LoVo (cell line): ENCODE results near the gene NHLRC2.

Experiments
- DNase-seq: peaks from one replicate; pipeline ENCODE4 v3.0.0-alpha.2; 2016; ENCODE audit warnings: low spot score

The NHLRC2 gene

DNA sequence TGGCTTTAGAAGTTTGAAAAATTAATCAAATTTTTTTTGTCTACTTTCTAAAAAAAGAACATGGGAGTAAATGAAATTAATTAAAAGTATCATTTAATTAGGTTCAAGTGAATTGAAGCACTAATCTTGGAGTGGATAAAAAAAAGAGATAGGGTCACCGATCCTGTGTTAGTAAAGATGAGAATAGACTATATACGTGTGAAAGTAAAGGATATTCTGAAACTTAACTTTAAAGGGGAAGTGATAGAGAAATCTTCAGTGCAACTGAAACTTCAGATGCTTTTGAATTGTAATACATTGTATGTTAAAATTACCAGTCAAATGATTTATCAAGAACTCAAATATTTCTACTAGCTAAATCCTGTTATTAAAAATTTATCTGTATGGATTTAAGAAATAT is 4.8 kb downstream of the NHLRC2 start:
- DNase-seq, result no peak

DNA sequence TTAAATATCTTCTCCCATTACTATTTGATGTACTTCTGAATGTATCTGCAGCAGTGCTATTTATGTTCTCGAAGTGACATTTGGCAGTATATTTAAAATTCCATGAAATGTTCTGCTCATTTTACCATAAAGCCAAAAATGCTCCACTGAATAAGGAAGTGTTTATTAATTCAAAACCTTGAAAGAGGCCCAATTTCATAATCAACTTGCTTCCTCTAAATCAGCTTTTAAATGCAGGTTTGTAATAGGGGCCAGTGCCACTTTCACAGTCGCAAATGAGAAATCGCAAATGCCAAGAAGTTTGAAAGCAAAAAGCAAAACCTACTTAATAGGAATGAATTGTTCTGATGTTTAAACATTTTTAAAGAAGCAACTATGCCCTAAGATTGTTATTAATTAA is 11.4 kb downstream of the NHLRC2 start:
- no peak for DNase-seq

DNA sequence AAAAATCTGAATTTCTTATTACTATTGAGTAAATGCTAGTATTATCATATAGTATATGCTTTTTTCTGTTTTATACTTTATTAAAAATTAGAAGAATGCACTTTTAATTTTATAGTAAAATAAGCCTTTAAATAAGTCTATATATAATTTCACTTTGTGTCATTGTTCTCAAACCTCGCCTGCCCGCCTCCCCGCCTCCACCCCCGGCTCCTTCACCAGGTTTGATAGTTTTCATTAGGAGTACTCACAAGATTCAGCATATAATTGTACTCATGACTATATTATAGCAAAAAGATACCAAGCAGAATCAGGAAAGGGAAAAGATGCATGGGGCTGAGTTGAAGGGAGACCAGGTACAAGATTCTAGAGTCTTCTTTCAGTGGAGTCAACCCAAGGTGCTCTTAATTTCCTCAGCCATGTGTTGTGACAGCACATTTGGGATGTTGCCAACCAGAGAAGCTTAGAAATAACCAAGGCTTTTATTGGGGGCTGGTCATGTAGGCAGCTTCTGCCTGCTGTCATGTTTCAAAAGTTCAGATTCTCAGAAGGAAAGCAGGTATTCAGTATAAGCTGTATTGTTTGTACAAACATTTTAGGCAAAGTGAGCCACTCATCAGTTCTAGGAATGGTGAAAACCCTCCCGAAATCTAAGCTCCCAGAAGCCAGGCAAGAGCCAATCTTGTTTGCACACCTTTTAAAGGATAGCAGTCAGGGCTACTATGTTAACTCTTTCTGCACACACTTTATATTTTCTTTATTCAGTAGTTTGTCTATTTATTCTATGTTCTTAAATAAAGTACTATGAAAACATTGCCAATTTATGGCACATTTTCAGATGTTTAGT is 12.3 kb downstream of the NHLRC2 start:
- DNase-seq, result no peak

DNA sequence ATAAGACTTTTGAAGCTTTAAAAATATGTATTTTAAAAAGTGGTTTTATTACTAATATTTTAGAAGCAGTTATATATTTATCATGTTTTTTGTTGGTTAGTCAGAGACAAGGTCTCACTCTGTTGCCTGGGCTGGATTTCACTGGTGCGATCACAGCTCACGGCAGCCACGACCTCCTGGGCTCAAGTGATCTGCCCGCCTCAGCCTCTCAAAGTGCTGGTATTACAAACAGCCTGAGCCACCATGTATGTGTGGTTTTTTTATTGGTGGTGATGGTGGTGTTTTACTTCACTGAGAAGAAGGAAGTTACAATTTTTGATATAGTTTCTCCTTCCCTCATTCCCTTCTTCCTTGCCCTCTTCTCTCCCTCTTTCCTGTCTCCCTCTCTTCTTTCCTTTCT is 13.4 kb downstream of the NHLRC2 start:
- DNase-seq, result no peak

DNA sequence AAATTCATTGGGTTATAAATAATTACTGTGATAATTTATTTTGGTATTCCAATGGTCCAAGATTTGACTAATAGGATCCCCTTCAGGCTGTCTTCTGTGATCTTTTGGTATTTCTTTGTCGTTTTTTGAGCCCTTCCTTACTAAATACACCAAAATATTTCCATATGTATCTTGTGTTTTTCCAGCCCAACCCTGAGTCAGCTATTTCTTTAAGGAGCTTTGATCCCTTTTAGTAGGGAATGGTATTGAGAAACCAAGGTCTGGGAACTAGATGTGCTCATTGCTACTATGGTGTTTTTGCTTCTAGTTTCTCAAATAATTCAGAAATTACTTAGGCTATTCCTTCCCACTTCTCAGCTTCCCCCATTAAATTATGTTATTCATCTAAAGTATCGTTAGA is 15.3 kb downstream of the NHLRC2 start:
- no peak for DNase-seq

DNA sequence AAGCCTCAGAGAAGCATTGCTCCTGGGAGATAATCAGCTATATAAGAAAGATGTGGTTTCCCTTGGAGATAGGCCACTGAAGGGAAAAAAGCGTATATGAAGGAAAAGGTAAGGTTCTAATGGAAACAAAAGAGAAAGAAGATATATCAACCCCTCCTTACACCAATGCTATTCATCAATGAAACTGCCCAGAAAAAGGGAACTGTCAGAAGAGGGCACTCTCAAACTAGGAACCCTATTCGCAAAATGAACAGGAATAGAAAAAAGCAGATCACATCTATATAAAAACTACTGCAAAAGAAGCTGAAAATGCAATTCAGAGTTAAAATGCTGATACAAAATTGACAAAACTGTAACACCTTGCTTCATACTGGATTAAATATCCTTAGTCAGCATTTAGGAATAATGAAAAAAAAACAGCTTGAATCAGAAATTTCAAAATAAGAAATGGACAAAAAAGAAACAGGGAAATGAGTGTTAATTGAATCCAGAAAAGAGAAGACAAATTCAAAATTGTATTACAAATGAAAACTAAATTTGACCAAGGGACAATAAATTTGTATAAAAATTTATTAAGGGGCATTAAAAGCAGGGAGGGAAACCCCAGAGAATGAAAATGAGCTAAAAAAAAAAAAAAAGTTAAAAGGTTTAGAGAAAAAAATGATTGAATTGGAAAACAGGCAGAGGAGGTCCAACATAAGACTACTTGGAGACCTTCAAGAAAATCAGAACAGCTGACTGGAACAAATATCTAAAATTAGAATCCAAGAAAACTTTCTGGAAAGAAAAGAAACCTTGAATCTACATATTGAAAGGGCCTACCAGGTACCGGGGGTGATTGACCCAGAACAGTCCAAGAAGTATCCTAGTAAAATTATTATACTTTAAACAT is 17.9 kb downstream of the NHLRC2 start:
- DNase-seq, result no peak

DNA sequence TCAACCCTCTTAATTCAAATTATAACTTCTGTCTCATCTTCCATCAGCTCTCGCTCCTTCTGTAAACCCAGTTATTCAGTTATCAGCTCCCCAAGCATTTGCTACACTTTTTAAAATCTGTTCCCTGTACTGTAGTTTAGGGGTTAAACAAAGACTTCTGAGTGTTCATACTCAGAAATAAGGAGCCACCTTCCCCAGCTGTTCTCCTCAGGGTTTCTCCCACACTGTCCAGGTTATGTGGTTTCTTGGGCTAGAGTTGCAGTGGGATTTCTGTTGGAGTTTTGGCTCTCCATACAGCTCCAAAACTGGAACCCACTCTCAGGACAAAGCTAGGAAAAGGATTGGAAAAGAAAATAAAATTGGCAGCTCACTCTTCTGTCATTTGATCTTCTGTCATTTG is 20.8 kb downstream of the NHLRC2 start:
- DNase-seq, result no peak

DNA sequence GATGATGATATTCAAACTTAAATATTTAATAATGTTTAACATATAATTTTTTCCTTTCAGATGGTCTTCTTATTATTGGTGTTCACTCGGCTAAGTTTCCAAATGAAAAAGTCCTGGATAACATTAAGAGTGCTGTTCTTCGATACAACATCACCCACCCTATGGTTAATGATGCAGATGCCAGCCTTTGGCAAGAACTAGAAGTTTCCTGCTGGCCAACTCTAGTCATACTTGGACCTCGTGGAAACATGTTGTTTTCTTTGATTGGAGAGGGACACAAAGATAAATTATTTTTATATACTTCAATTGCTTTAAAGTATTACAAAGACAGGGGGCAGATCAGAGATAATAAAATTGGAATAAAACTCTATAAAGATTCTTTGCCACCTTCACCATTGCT is 22.0 kb downstream of the NHLRC2 start:
- no peak for DNase-seq

DNA sequence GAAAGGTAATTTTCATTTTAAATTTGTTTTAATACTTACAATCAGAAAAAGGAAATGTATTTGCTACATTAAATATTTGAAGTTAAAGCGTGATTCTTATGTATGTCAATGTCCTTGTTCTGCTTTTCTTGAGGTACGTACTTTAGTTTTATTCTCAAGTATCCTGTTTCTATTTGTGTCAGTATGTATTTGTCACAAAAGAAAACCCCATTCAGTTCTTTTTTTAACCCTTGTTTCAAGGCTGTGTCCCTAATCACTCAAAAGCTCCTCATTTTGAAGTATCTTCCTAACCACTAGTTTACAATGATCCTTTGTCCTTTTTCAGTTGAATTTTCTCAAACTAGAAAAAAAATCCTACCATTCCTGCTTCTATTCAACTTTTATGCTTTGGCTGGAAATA is 25.2 kb downstream of the NHLRC2 start:
- no peak for DNase-seq

DNA sequence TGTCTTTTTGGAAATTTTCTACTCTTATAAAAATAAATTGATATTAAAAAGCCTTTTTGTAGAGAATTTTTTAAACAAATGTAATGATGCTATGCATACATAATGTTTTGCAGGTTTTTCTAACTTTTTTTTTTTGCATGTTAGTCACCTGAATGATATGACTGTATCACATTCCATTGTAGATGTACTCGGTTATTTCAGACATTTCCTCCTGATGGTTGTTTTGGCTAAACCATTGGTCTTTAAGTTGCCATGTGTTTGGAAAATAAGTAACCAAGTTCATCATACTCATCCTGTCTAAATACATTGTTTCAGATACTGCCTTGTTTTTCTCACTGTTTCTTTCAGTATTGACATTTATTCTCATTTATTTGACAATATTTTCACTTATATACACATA is 25.8 kb downstream of the NHLRC2 start:
- DNase-seq, result no peak

DNA sequence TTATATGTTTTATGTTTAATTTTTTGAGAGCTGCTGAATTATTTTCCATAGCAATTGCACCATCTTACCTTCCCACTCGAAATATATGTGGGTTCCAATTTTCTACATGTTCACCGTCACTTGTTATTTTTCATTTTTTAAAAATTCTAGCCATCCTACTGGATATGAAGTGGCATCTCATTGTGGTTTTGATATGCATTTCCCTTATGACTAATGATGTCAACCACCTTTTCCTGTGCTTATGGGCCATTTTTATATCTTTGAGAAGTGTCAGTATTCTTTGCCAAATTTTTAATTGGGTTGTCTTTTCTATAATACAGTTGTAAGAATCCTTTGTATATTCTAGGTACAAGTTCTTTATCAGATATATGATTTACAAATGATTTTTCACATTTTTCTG is 27.8 kb downstream of the NHLRC2 start:
- DNase-seq, result no peak

DNA sequence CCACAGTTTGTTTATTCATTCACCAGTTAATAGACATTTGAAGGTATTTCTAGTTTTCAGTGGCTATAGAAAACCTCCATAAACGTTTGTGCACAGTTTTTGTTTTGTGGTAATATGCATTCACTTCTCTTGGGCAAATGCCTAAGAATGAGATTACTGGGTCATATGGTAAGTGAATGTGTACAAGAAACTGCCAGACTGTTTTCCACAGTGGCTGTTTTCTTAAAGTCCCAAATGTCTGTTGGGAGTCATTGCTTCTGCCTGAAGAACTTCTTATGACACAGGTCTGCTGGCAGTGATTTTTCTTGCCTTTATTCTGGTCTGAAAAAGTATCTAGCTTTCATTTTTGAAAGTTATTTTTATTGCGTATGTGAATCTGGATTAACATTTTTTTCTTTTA is 35.5 kb downstream of the NHLRC2 start:
- no peak for DNase-seq

DNA sequence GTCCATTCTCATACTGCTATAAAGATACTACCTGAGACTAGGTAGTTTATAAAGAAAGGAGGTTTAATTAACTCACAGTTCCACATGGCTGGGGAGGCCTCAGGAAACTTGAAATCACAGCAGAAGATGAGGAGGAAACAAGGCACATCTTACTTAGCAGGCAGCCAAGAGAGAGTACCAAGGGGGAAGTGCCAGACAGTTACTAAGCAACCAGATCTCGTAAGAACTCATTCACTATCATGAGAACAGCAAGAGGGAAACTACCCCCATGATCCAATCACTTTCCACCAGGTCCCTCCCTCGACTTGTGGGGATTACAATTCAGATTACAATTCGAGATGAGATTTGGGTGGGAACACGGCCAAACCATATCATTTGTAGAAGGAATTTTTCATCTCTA is 36.3 kb downstream of the NHLRC2 start:
- no peak for DNase-seq

DNA sequence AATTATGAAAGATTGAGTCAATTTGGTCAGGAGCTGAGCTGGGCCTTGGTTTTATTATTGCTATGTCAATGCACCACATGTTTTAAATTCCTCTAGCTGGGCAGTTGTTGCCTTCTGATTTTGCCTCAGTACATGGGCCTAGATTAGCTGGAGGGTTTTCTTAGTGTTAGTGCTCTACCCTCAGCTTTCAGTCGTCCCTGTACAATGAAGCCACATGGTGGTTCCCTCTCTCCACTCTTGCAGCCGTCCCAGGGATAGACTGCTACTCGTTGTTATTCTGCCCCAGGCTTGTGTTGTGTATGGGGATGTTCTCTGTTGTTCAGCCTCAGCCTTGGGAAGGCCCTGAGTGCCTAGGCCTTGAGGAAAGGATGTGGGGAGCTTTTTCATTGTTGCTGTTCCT is 37.0 kb downstream of the NHLRC2 start:
- no peak for DNase-seq

DNA sequence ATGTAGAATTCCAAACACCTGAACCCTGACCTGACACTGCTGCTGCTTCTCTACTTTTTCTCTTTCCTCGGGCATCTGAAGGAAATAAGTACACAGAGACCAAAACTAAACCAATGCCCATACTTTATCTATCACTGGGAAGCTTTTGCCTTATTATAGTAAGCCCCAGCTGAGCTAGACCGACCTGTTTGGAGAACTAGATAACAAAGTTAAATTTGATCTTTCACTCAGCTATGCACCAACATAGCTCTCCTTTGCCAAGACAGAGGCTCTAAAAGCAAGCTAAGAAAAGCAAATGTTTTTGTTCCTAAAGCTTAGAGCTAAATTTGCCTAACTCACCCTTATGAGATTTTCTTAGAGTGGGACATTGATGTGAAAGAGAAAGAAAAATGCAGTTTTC is 39.1 kb downstream of the NHLRC2 start:
- no peak for DNase-seq

DNA sequence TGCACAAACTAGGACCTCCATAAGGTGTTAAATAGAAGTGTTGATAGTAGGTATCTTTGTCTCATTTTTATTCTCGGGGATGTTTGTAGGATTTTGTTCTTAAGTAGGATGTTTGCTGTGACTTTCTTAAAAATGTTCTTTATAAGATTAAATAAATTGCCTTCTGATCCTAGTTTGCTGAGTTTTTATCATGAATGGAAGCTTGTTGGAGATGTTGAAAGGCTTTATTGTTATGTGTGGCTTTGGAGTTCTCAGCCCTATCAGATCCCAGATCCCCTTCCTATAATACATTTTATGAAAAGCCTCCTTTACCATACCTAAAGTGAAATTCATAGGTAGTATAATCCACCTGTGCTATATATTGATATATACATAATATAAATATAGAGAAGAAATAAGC is 40.1 kb downstream of the NHLRC2 start:
- no peak for DNase-seq

DNA sequence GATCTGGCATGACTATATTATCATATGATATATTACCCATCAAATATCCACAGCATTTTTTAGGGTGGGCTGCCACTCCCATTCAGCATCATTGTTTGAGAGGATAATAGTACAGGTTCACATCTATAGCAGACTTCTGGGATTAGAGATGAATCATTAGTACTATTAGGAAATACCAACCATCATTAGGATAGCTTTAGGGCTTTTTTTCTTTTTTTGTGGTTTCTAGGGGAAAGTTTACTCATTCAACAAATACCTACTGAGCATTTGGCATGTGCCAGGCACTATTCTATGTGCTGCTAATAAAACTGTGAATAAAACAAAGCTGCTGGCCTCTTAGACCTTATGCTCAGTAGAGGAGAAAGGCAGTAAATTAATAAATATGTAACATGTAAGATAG is 40.6 kb downstream of the NHLRC2 start:
- DNase-seq, result no peak

DNA sequence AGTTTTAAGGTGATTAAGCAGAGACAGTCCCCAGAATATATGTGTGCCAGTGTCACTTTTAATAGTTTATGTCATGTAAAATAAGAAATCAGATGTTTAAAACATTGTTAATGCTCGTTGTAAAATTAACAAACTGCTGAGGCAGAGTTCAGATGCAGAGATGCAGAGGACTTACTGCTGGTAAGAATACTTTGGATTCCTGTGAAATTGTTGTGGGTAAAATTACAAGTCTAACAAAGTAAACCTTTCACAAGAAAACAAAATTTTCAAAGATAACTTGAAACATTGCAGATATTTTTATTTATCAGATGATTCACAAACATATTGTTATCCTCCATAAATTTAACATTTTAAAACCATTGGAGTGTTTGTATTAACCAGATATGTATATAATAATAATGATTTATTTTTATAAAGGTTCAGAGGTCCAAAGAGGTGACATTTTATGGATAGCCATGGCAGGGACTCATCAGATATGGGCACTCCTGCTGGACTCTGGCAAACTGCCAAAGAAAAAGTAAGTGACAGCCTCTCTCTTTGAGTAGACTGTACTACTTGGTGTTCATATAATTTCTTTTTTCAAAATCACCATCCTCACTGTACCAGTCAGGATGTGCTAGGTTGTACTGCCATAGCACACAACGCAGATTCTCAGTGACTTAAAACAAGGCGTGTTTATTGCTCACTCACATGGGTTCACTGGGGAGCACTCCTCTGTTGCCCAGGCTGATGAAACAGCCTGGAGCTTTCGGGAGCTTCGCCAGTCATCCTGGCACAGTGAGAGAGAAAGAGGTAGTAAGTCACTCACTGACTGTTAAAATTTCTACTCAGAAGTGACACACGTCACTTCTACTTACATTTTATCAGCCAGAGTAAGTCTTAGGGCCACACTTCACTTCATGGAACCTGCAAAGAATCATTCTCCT is 43.5 kb downstream of the NHLRC2 start:
- DNase-seq, result peak; percentile 22

DNA sequence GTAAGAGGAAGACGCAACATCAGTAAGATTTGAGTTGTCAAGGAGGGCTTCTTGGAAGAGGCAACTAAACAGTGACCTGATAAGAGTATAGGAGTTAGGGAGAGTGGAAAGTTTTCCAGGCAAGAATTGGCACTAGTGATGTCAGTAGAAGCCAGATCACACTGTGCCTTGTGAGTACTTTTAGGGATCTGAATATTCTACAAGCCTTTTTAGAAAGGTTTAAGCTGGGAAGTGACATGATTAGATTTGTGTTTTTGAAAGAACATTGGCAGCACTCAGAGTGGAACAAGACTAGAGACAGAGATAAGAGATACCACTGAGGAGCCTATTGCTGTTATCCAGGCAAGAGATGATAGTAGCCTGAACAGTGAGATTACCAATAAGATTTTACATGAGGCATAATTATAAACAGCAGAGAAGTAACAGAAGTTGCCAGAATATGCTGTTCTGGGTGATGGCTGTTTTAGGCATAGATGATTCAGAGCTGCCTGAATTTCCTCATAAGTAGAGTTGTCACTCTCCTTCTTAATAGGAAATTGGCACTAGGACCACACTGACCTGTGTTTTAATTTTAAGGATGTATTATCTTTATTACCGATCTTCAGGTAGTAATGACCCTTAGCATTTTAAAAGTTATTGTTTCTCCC is 45.6 kb downstream of the NHLRC2 start:
- no peak for DNase-seq

DNA sequence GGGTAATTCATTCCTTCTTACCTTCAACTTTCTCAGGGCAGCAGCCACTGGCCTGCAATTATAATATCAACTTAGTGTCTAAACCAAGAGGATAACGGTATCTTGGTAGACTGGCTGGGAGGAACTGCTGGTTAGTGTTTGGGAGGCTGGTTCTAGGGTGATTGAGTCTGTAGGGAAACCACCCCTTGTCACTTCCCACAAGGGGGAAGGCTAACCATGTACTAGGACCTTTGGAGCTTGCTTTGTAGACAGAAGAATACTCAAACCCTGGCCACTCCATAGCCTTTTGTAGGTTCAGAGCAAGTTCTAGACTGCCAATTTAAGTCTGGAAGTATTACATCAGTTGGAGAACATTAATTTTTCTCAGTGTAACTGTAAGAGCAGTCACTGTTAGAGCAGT is 51.3 kb downstream of the NHLRC2 start:
- DNase-seq, result no peak

DNA sequence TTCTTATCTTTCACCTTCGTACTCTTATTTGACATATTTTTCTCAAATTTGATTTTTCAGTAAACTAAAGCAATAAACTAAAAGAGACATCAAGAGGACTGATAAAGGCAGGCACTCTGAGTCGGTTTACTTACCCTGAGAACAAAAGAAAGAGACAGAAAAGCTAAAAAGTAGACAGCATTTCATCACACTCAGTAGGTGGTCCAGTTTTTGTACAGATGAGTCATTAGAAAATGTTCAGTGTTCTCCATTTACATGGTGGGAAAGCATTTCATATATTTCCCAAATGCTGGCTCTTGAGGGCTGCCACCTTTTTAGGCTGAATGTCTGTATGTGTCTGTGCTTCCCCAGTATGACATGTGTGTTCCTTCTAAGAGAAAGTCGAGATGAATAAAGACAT is 52.7 kb downstream of the NHLRC2 start:
- no peak for DNase-seq

DNA sequence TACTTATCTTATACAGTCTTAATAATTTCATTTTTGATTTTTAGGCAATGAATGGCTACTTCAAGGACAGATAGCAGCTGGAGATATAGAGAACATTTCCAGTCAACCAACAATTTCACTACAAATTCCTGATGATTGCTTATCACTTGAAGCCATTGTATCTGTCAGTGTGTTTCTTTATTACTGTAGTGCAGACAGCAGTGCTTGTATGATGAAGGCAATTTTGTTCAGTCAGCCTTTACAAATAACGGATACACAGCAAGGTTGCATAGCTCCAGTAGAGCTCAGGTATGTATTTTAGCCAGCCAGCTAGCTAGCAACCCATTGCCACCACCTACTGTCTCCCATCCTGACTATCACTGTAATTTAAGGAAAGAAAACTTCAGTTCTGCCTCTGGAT is 53.8 kb downstream of the NHLRC2 start:
- no peak for DNase-seq
